ENCODE results near the gene LMCD1.

GRCh38 chr3:8538913-8539312 lies 37.3 kb downstream of the LMCD1 start:
- TF ChIP-seq CTCF (IDR thresholded peaks at IDR 0.05) (no peak), POLR2A (IDR thresholded peaks at IDR 0.05) (no peak), POLR2AphosphoS5 (IDR thresholded peaks at IDR 0.05) (no peak)

Data from sigmoid colon (tissue), 4 donors.